SU-DHL-6 (cell line): ENCODE data around the gene DAPK1.

ENCODE experiments used
- CTCF ChIP-seq: fragments of 200-600 bp; sonication (generic); IDR thresholded peaks from one replicate; pipeline ENCODE4 v1.5.1; 2017; ENCODE audit warnings: antibody characterized with exemption, mild to moderate bottlenecking, low read length, moderate library complexity; ENCODE audit not compliant: insufficient read depth, poor library complexity, severe bottlenecking
- EZH2phosphoT487 ChIP-seq: fragments of 200-600 bp; sonication (generic), shearing (Covaris generic); conservative IDR thresholded peaks from 2 replicates; pipeline ENCODE4 v1.6.1; 2018; ENCODE audit warnings: mild to moderate bottlenecking, antibody characterized with exemption, low read length, moderate library complexity, mixed read lengths

GRCh38 chr9:87643778-87644570 is 146.3 kb downstream of the DAPK1 start:
- TF ChIP-seq CTCF (no peak), EZH2phosphoT487 (no peak)
